ENCODE measurements around the gene GSG1. TPM values are rescaled to one million over a fixed set of nuclear protein-coding genes. Genes with fewer than 3 reads are reported as not detected.

GSG1 gene
- total RNA-seq, 1 donor from 2014 or later, result 0.23 TPM

GRCh38 chr12:13099844-13100604 lies 3.4 kb downstream of the GSG1 start:
- DNase-seq (ENCODE audit: low read depth), result no peak
- peak overlapping the region; percentile 59 for H3K4me3 Mint-ChIP-seq (ENCODE audit: unreplicated experiment)
- H3K27ac Mint-ChIP-seq (ENCODE audit: unreplicated experiment), result peak overlapping the region; percentile 97
- no peaks in the 10 kb centered on the region for H3K9me3 Mint-ChIP-seq (ENCODE audit: unreplicated experiment)
- Histone ChIP-seq H2AFZ (ENCODE audit: low read depth, low read length) (peak overlapping the region; percentile 58), H3K27ac (ENCODE audit: low read depth, low read length) (peak overlapping the region; percentile 98), H3K36me3 (ENCODE audit: insufficient read depth, low read length) (no peaks in the 10 kb centered on the region), H3K9me3 (ENCODE audit: insufficient read depth, low read depth, low read length) (no peaks in the 10 kb centered on the region), H3K79me2 (ENCODE audit: insufficient read depth, low read length) (no peaks in the 10 kb centered on the region), H3K4me1 (ENCODE audit: insufficient read depth, low read length) (peaks cover 46% of the 10 kb centered on the region), H3K4me3 (ENCODE audit: insufficient read depth, low read depth, low read length) (peak overlapping the region; percentile 57), H3K4me2 (ENCODE audit: low read length) (peak overlapping the region; percentile 88), H3K27me3 (ENCODE audit: insufficient read depth, low read length) (no peaks in the 10 kb centered on the region), H3K9ac (ENCODE audit: low read length) (peak overlapping the region; percentile 94), H4K20me1 (ENCODE audit: insufficient read depth, low read length) (no peaks in the 10 kb centered on the region)
- H3K27me3 Mint-ChIP-seq (ENCODE audit: low read depth, unreplicated experiment), result no peaks in the 10 kb centered on the region
- no peaks in the 10 kb centered on the region for H3K36me3 Mint-ChIP-seq (ENCODE audit: low read depth, unreplicated experiment)
- no peak for TF ChIP-seq CTCF (IDR thresholded peaks at IDR 0.05; ENCODE audit: insufficient read depth, low read depth, low read length)
- no peak for TF ChIP-seq EZH2 (IDR thresholded peaks at IDR 0.05; ENCODE audit: insufficient read depth, low read length)
- no peak for FAIRE-seq
- peaks cover 44% of the 10 kb centered on the region for H3K4me1 Mint-ChIP-seq (ENCODE audit: low read depth, unreplicated experiment)

- Mint-ChIP-seq H3K9me3 (ENCODE audit: unreplicated experiment) (no peaks in the 10 kb centered on the region), H3K27ac (ENCODE audit: unreplicated experiment) (peak overlapping the region; percentile 91), H3K4me3 (ENCODE audit: unreplicated experiment) (peak overlapping the region; percentile 17), H3K4me1 (ENCODE audit: low read depth, unreplicated experiment) (peaks cover 49% of the 10 kb centered on the region), H3K36me3 (ENCODE audit: low read depth, unreplicated experiment) (no peaks in the 10 kb centered on the region), H3K27me3 (ENCODE audit: low read depth, unreplicated experiment) (no peaks in the 10 kb centered on the region)
- peaks cover 50% of the 10 kb centered on the region for H3K4me1 ChIP-seq (ENCODE audit: insufficient read depth, low read length)
- H3K79me2 ChIP-seq (ENCODE audit: insufficient read depth, low read length), result no peaks in the 10 kb centered on the region
- no peaks in the 10 kb centered on the region for H3K36me3 ChIP-seq (ENCODE audit: insufficient read depth, low read length)
- no peak overlapping the region for H3K4me3 ChIP-seq (ENCODE audit: insufficient read depth, low read depth, low read length)
- TF ChIP-seq CTCF (IDR thresholded peaks at IDR 0.05; ENCODE audit: insufficient read depth, low read depth, low read length), result no peak
- no peak for TF ChIP-seq EZH2 (IDR thresholded peaks at IDR 0.05; ENCODE audit: insufficient read depth, low read length)
- DNase-seq (ENCODE audit: low read depth) (peak; percentile 36), FAIRE-seq (no peak)
- H3K9ac ChIP-seq (ENCODE audit: low read length), result peak overlapping the region; percentile 94
- H4K20me1 ChIP-seq (ENCODE audit: insufficient read depth, low read length), result no peaks in the 10 kb centered on the region
- H3K27ac ChIP-seq (ENCODE audit: low read depth, low read length), result peak overlapping the region; percentile 98
- H3K9me3 ChIP-seq (ENCODE audit: insufficient read depth, low read depth, low read length), result no peaks in the 10 kb centered on the region
- H3K27me3 ChIP-seq (ENCODE audit: insufficient read depth, low read length), result no peaks in the 10 kb centered on the region
- H3K4me2 ChIP-seq (ENCODE audit: low read length), result peak overlapping the region; percentile 88
- H2AFZ ChIP-seq (ENCODE audit: low read depth, low read length), result no peak overlapping the region
These were observed 4.2 kb downstream of the GSG1 start for GRCh38 chr12:13099066-13099843.
